ENCODE measurements around the gene SORCS2. TPM values are rescaled to one million over a fixed set of nuclear protein-coding genes. Genes with fewer than 3 reads are reported as not detected.

Gene SORCS2
- total and polyA plus RNA-seq, 8 donors, result 4.6 to 9.7 (median 7.2) TPM

DNA sequence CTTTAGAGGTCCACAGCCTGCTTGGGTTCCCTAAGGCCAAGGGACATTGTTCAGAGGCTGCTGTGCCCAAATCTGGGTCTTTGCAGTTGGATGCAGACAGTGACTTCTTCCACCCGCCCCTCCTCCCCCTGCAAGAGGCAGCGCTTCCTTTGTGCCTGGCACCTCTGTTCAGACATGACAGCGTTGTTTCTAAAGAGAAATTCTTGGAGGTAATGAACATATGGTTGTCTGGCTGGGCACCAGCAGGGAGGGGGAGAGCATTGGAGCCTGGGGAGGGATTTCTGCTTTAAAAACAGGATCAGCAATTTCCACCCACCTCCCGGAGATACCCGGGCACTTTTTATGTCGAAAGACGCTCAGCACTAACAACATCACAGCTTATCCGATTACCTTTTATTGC, 190.9 kb downstream of the SORCS2 start:
- Histone ChIP-seq H3K4me1 (no peaks in the 10 kb centered on the region), H3K27me3 (peaks cover 0 to 22% of the 10 kb centered on the region in 2 donors), H3K4me3 (no peak overlapping the region), H3K36me3 (no peaks in the 10 kb centered on the region), H3K9me3 (no peaks in the 10 kb centered on the region), H3K27ac (no peak overlapping the region)
- intact Hi-C loops (cut with DNase I), result no loop called here
- TF ChIP-seq, protein P1, sequence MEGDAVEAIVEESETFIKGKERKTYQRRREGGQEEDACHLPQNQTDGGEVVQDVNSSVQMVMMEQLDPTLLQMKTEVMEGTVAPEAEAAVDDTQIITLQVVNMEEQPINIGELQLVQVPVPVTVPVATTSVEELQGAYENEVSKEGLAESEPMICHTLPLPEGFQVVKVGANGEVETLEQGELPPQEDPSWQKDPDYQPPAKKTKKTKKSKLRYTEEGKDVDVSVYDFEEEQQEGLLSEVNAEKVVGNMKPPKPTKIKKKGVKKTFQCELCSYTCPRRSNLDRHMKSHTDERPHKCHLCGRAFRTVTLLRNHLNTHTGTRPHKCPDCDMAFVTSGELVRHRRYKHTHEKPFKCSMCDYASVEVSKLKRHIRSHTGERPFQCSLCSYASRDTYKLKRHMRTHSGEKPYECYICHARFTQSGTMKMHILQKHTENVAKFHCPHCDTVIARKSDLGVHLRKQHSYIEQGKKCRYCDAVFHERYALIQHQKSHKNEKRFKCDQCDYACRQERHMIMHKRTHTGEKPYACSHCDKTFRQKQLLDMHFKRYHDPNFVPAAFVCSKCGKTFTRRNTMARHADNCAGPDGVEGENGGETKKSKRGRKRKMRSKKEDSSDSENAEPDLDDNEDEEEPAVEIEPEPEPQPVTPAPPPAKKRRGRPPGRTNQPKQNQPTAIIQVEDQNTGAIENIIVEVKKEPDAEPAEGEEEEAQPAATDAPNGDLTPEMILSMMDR (IDR thresholded peaks at IDR 0.05), result no peak
- no peak for ATAC-seq
- peak in 1 of 4 donors; percentile 11 for DNase-seq

DNA sequence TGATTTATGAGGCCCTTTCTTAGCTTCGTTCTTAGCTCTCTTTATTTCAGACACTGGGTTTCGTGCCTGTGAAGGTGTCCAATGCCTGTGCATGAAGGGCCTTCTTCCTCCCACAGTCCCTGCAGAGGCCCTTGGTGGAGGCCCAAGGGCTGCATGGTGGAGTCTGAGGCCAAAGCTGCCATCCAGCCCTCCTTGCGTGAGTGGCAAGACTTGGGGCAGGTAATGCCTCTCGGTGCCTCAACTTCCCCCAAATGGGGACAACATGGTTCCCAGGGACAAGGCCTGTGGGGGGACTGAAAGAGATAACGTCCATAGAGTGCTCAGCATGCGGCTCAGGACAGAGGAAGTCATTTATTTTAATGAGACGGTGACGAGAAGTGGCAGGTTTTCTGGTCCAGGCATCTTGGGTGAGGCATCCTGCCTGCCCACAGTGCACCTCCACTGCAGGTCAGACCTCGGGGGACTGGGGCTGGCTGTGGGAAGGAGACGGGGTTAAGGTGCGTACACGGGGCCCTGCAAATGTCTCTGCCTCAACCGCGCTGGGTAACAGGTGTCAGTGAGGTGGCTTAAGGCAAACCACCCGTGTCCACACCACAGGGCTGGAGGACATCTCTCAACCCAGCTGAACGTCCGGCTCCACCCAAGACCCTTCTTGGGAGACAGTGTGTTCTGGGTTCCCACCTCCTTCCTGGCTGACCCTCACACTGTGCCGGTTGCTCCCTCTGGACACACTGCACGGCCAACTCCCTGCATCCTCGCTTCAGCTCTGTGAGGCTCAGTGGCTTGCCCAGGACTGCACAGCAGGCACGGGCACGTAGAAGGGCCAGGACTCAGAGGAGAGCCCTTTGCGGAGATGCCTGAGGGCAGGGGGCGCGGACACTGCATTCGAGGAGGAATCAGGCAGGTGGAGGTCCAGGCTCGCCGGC, 191.9 kb downstream of the SORCS2 start:
- peaks cover 0 to 18% of the 10 kb centered on the region in 2 donors for H3K27me3 ChIP-seq
- TF ChIP-seq, protein P1 (IDR thresholded peaks at IDR 0.05), result no peak
- ATAC-seq, result no peak

DNA sequence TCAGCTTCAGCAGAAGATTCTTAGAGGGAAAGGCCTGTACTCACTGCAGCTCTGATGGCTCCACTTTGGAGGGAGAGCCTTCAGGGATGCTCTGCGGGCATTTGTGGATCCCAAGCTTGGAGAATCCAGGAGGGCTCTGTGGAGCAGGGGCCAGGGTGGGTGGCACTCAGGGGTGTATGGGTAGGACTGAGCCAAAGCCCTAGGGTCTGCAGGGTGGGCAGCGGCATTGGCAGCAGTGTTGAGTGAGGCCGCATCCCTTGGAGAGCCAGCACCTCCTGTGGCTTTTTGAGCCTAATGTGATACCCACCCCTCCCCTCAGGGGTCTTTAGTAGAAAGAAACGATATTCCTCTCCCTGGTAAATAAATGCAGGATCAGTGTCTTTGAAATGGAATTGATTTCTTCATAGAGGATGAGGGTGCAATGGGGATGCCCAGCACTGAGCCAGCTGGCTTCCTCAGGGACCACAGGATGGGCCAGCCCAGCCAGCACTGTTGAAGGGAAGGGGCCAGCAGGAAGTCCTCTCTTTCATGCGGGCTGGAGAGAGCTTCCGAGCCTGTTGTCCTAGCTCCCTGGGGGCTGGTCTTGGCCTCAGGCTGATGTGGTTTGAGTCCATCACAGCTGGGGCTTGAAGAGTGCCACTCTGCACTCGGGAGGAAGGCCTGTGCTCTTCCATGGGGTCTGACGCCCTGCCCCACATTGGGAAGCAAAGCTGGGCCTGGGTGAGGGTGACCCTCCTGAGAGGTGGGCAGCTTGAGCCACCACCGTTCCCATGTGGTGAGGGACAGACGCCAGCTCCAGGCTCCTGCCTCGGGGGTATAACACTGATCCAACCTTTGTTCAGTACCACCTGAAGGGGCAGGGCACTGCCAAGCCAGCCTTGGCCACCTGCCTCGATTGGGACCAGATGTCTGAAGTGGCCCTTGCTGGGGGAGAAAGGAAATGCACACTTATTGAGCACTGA, 192.9 kb downstream of the SORCS2 start:
- intact Hi-C loops (cut with DNase I), result no loop called here
- Histone ChIP-seq H3K27me3 (peaks cover 0 to 14% of the 10 kb centered on the region in 2 donors), H3K4me1 (no peaks in the 10 kb centered on the region), H3K9me3 (no peaks in the 10 kb centered on the region), H3K36me3 (no peaks in the 10 kb centered on the region), H3K27ac (no peak overlapping the region), H3K4me3 (no peak overlapping the region)
- TF ChIP-seq, protein P1 (IDR thresholded peaks at IDR 0.05), result no peak
- DNase-seq (peak in 1 of 4 donors; percentile 21), ATAC-seq (no peak)

More for the DNA sequence above, 191.9 kb downstream of the SORCS2 start:
- peak in 1 of 4 donors; percentile 29 for DNase-seq
- Histone ChIP-seq H3K9me3 (no peaks in the 10 kb centered on the region), H3K36me3 (no peaks in the 10 kb centered on the region), H3K4me3 (no peak overlapping the region), H3K27ac (no peak overlapping the region), H3K4me1 (no peaks in the 10 kb centered on the region)
- intact Hi-C loops (cut with DNase I), result no loop called here

DNA sequence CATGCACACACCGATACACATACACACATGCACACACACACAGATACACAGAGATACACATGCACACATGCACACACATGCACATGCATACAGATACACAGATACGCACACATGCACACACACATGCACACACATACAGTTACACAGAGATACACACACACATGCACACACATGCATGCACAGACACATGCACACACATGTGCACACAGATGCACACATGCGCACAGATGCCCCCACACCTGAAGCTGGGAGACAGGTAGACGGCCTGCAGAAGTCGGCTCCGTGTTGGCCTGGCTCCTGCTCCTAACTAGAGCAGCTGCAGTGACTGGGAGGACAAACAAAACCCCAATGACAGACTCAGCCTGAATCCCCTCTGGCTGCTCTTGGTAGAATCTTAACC, 195.6 kb downstream of the SORCS2 start:
- H3K9me3 ChIP-seq, result no peaks in the 10 kb centered on the region
- no peaks in the 10 kb centered on the region for H3K36me3 ChIP-seq
- no peak overlapping the region for H3K4me3 ChIP-seq
- intact Hi-C loops (cut with DNase I), result no loop called here
- TF ChIP-seq, protein P1 (IDR thresholded peaks at IDR 0.05), result no peak
- no peaks in the 10 kb centered on the region for H3K4me1 ChIP-seq
- H3K27me3 ChIP-seq, result peaks cover 0 to 19% of the 10 kb centered on the region in 2 donors
- no peak for ATAC-seq
- DNase-seq, result peak in 1 of 4 donors; percentile 16
- H3K27ac ChIP-seq, result no peak overlapping the region

All from left lung (tissue), 10 donors.